Measurements from ENCODE around the gene SPAG17. TPM values are rescaled to one million over a fixed set of nuclear protein-coding genes. Genes with fewer than 3 reads are reported as not detected.

Gene SPAG17
- total RNA-seq, 1 donor from 2014 or later, result 1.9 TPM

DNA sequence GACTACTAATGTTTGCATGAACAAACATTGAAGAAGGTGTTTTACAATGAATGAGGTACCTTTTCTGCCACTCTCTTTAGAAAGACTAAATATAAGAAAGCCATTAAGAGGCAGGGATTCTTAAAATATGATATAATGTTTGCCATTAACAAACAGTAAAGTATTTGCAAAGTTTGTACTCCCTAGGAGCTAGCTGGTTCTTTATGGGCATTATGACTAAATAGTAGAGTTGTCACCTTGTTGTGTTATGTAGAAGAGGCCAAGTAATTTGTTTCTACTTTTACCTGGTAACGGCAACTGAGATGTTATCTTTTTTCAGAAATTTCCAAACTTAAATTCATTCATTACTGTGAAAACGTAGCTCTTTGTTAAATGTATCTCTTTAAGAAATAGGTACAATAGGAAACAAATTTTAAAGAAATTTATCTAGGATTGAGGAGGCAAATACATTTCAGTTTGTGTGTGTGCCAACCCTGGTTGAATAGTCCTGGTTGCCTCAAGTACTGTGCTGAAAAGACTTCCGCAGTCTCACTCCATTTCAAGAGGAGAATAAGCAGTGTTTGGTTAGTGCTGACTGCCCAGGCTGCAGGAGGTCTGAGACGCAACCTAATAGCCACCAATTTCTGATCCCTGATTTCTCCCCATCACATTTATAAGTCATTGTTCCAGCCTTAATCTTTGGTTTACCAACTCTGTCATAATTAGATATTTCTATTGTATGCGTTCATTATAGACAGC lies 203.4 kb downstream of the SPAG17 start:
- FAIRE-seq, result no peak
- H3K27ac Mint-ChIP-seq (ENCODE audit: unreplicated experiment), result no peak overlapping the region

GRCh38 chr1:117976381-117976780 lies 208.6 kb downstream of the SPAG17 start:
- Histone ChIP-seq H3K9me3 (ENCODE audit: insufficient read depth, low read depth, low read length) (no peaks in the 10 kb centered on the region), H3K79me2 (ENCODE audit: insufficient read depth, low read length) (no peaks in the 10 kb centered on the region), H3K4me3 (ENCODE audit: insufficient read depth, low read depth, low read length) (no peak overlapping the region), H3K9ac (ENCODE audit: low read length) (no peak overlapping the region), H3K27me3 (ENCODE audit: insufficient read depth, low read length) (no peaks in the 10 kb centered on the region), H4K20me1 (ENCODE audit: insufficient read depth, low read length) (no peaks in the 10 kb centered on the region), H3K4me1 (ENCODE audit: insufficient read depth, low read length) (no peaks in the 10 kb centered on the region), H3K4me2 (ENCODE audit: low read length) (no peak overlapping the region), H3K27ac (ENCODE audit: low read depth, low read length) (no peak overlapping the region), H2AFZ (ENCODE audit: low read depth, low read length) (peak overlapping the region; percentile 13), H3K36me3 (ENCODE audit: insufficient read depth, low read length) (no peaks in the 10 kb centered on the region)
- Mint-ChIP-seq H3K9me3 (ENCODE audit: unreplicated experiment) (no peaks in the 10 kb centered on the region), H3K36me3 (ENCODE audit: low read depth, unreplicated experiment) (no peaks in the 10 kb centered on the region), H3K27ac (ENCODE audit: unreplicated experiment) (no peak overlapping the region), H3K4me1 (ENCODE audit: low read depth, unreplicated experiment) (no peaks in the 10 kb centered on the region), H3K27me3 (ENCODE audit: low read depth, unreplicated experiment) (no peaks in the 10 kb centered on the region), H3K4me3 (ENCODE audit: unreplicated experiment) (no peak overlapping the region)
- no peak for FAIRE-seq
- DNase-seq (ENCODE audit: low read depth), result no peak
- TF ChIP-seq, protein P1, sequence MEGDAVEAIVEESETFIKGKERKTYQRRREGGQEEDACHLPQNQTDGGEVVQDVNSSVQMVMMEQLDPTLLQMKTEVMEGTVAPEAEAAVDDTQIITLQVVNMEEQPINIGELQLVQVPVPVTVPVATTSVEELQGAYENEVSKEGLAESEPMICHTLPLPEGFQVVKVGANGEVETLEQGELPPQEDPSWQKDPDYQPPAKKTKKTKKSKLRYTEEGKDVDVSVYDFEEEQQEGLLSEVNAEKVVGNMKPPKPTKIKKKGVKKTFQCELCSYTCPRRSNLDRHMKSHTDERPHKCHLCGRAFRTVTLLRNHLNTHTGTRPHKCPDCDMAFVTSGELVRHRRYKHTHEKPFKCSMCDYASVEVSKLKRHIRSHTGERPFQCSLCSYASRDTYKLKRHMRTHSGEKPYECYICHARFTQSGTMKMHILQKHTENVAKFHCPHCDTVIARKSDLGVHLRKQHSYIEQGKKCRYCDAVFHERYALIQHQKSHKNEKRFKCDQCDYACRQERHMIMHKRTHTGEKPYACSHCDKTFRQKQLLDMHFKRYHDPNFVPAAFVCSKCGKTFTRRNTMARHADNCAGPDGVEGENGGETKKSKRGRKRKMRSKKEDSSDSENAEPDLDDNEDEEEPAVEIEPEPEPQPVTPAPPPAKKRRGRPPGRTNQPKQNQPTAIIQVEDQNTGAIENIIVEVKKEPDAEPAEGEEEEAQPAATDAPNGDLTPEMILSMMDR (IDR thresholded peaks at IDR 0.05; ENCODE audit: insufficient read depth, low read depth, low read length), result no peak
- no peak for TF ChIP-seq EZH2 (IDR thresholded peaks at IDR 0.05; ENCODE audit: insufficient read depth, low read length)

More for the DNA sequence above, 203.4 kb downstream of the SPAG17 start:
- no peaks in the 10 kb centered on the region for H3K4me1 ChIP-seq (ENCODE audit: insufficient read depth, low read length)
- H3K27me3 Mint-ChIP-seq (ENCODE audit: low read depth, unreplicated experiment), result no peaks in the 10 kb centered on the region
- no peaks in the 10 kb centered on the region for H3K79me2 ChIP-seq (ENCODE audit: insufficient read depth, low read length)
- H4K20me1 ChIP-seq (ENCODE audit: insufficient read depth, low read length), result no peaks in the 10 kb centered on the region
- H3K9ac ChIP-seq (ENCODE audit: low read length), result no peak overlapping the region
- H3K27ac ChIP-seq (ENCODE audit: low read depth, low read length), result no peak overlapping the region
- H3K36me3 ChIP-seq (ENCODE audit: insufficient read depth, low read length), result no peaks in the 10 kb centered on the region
- no peak overlapping the region for H2AFZ ChIP-seq (ENCODE audit: low read depth, low read length)
- H3K4me3 Mint-ChIP-seq (ENCODE audit: unreplicated experiment), result no peak overlapping the region
- no peak overlapping the region for H3K4me3 ChIP-seq (ENCODE audit: insufficient read depth, low read depth, low read length)
- peaks cover 3% of the 10 kb centered on the region for H3K9me3 Mint-ChIP-seq (ENCODE audit: unreplicated experiment)
- H3K27me3 ChIP-seq (ENCODE audit: insufficient read depth, low read length), result no peaks in the 10 kb centered on the region
- no peaks in the 10 kb centered on the region for H3K36me3 Mint-ChIP-seq (ENCODE audit: low read depth, unreplicated experiment)
- H3K4me2 ChIP-seq (ENCODE audit: low read length), result no peak overlapping the region
- H3K9me3 ChIP-seq (ENCODE audit: insufficient read depth, low read depth, low read length), result no peaks in the 10 kb centered on the region
- H3K4me1 Mint-ChIP-seq (ENCODE audit: low read depth, unreplicated experiment), result no peaks in the 10 kb centered on the region
- TF ChIP-seq, protein P1 (IDR thresholded peaks at IDR 0.05; ENCODE audit: insufficient read depth, low read depth, low read length), result no peak
- no peak for TF ChIP-seq EZH2 (IDR thresholded peaks at IDR 0.05; ENCODE audit: insufficient read depth, low read length)
- no peak for DNase-seq (ENCODE audit: low read depth)

DNA sequence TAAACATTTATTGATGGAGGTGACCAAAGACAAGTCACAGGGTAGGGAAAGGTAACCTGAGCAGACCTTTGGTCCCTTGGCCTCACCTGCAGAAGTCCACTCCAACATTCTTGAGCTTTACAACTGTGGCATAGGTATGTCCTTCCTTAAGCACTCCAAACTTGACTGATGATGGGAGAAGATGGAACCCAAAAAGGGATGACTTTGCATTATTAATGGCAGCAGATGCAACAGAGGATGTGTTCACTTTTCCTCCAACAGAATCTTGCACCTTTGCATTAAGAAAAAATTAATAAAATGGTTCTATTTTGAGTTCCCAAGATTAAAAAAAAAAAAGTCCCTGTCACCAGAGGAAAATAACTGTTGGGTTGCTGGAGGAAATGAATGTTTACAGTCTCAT lies 213.3 kb downstream of the SPAG17 start:
- H3K36me3 ChIP-seq (ENCODE audit: insufficient read depth, low read length), result no peaks in the 10 kb centered on the region
- no peak overlapping the region for H3K4me2 ChIP-seq (ENCODE audit: low read length)
- H4K20me1 ChIP-seq (ENCODE audit: insufficient read depth, low read length), result no peaks in the 10 kb centered on the region
- Mint-ChIP-seq H3K27me3 (ENCODE audit: low read depth, unreplicated experiment) (no peaks in the 10 kb centered on the region), H3K4me1 (ENCODE audit: low read depth, unreplicated experiment) (peaks cover 4% of the 10 kb centered on the region), H3K36me3 (ENCODE audit: low read depth, unreplicated experiment) (no peaks in the 10 kb centered on the region), H3K9me3 (ENCODE audit: unreplicated experiment) (no peaks in the 10 kb centered on the region), H3K4me3 (ENCODE audit: unreplicated experiment) (no peak overlapping the region), H3K27ac (ENCODE audit: unreplicated experiment) (no peak overlapping the region)
- H2AFZ ChIP-seq (ENCODE audit: low read depth, low read length), result no peak overlapping the region
- DNase-seq (ENCODE audit: low read depth) (no peak), FAIRE-seq (no peak)
- no peaks in the 10 kb centered on the region for H3K9me3 ChIP-seq (ENCODE audit: insufficient read depth, low read depth, low read length)
- no peak overlapping the region for H3K9ac ChIP-seq (ENCODE audit: low read length)
- no peak for TF ChIP-seq EZH2 (IDR thresholded peaks at IDR 0.05; ENCODE audit: insufficient read depth, low read length)
- TF ChIP-seq, protein P1 (IDR thresholded peaks at IDR 0.05; ENCODE audit: insufficient read depth, low read depth, low read length), result no peak
- H3K27ac ChIP-seq (ENCODE audit: low read depth, low read length), result no peak overlapping the region
- H3K4me3 ChIP-seq (ENCODE audit: insufficient read depth, low read depth, low read length), result no peak overlapping the region
- no peaks in the 10 kb centered on the region for H3K79me2 ChIP-seq (ENCODE audit: insufficient read depth, low read length)
- H3K4me1 ChIP-seq (ENCODE audit: insufficient read depth, low read length), result no peaks in the 10 kb centered on the region
- no peaks in the 10 kb centered on the region for H3K27me3 ChIP-seq (ENCODE audit: insufficient read depth, low read length)

Measured in astrocyte (in vitro differentiated cells and primary cell).